A673 (cell line): ENCODE data around the gene IGF1R.

Experiments
- EZH2 ChIP-seq: fragments of 200-600 bp; sonication (generic); IDR thresholded peaks from 2 replicates; pipeline ENCODE4 v1.6.1; 2017; ENCODE audit warnings: borderline replicate concordance, low read depth, mild to moderate bottlenecking, mixed read lengths, antibody characterized with exemption, low read length; ENCODE audit not compliant: poor library complexity, severe bottlenecking
- TF ChIP-seq, protein P1 (sequence below): fragments of 300-800, 200-600 bp; sonication (generic); conservative IDR thresholded peaks from 2 replicates; pipeline ENCODE4 v1.5.1; 2017; ENCODE audit warnings: low read depth, mild to moderate bottlenecking, antibody characterized with exemption, low read length, moderate library complexity, mixed read lengths

DNA sequence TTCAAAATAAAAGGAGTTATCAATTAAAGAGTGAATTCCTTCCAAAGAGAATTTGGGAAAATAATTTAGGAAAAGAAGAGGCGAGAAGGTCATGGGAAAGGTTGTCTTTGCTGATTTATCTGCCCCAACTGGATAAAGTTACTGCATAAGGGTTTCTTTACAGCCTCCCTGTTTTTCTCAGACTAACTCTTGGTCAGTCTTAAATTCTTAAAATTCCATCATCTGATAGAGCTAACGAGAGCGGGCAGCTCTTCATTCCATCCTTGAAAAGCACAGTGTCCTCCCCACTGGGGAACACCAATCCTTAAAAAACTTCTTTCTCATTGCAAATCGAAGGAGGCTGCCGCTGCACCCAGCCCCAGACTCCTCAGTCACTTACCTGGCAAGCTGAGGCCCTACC is 252.0 kb downstream of the IGF1R start:
- TF ChIP-seq, protein P1, sequence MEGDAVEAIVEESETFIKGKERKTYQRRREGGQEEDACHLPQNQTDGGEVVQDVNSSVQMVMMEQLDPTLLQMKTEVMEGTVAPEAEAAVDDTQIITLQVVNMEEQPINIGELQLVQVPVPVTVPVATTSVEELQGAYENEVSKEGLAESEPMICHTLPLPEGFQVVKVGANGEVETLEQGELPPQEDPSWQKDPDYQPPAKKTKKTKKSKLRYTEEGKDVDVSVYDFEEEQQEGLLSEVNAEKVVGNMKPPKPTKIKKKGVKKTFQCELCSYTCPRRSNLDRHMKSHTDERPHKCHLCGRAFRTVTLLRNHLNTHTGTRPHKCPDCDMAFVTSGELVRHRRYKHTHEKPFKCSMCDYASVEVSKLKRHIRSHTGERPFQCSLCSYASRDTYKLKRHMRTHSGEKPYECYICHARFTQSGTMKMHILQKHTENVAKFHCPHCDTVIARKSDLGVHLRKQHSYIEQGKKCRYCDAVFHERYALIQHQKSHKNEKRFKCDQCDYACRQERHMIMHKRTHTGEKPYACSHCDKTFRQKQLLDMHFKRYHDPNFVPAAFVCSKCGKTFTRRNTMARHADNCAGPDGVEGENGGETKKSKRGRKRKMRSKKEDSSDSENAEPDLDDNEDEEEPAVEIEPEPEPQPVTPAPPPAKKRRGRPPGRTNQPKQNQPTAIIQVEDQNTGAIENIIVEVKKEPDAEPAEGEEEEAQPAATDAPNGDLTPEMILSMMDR, result no peak
- TF ChIP-seq EZH2, result no peak
